DMS 273 (cell line): ENCODE data around the gene ZP1.
A peak's percentile ranks its signal among the peaks of the same experiment; 100 is the strongest.

Experiments used
- DNase-seq: peaks from one replicate; lab custom pipeline; 2025; ENCODE audit not compliant: unreplicated experiment; lab: John Stamatoyannopoulos, UW

ZP1 gene

DNA sequence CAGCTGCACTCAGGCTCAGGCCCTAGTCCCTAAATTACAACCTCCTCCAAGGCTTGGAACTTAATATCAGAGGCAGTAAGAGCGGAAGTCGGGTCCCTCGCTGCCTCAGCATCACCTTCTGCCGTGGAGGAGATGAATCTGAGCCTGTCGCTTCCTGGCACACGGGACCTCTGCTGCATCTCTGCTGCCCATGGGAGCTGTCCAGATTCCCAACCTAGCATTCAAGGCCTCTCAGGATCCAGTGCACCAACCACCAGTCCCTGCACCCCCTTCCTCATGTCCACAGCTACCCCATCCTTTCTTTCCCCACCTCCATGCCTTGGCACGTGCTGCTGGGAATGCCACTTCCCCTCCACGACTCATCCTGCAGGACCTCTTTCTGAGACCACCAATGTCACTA is 9.1 kb upstream of the ZP1 start:
- DNase-seq: no peak

DNA sequence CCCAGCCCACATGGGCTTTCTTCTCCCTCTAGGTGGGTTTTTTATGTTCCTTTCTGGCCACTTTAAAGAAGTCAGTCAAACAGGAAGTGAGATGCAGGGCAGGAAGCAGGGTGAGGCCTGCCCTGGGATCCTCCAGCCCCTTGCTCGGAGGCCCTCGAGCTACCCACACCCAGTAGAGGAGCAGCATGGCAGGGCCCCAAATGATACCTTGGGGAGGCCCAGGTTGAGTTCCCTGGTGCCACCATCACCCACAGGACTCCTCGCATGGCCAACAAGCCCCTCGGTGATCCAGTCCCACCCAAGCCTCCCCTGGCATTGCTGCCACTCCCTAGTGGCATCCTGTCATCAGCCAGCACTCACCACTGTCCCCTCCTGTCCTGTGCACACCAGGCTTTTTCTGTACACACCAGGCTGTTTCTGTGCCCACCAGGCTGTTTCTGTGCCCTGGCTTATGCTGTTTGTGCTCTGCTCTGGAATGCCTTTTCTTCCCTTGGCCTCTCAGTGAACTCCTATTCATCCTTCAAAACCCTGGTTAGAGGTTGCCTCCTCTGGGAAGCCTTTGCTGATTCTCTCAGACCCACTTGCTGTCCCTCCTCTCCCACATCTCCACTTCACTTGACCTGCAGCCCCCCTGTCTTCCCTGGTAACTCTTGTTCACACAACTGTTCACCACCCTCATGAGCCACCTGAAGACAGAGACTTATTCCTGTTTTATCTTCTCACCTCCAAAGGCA is 8.4 kb upstream of the ZP1 start:
- DNase-seq: no peak

DNA sequence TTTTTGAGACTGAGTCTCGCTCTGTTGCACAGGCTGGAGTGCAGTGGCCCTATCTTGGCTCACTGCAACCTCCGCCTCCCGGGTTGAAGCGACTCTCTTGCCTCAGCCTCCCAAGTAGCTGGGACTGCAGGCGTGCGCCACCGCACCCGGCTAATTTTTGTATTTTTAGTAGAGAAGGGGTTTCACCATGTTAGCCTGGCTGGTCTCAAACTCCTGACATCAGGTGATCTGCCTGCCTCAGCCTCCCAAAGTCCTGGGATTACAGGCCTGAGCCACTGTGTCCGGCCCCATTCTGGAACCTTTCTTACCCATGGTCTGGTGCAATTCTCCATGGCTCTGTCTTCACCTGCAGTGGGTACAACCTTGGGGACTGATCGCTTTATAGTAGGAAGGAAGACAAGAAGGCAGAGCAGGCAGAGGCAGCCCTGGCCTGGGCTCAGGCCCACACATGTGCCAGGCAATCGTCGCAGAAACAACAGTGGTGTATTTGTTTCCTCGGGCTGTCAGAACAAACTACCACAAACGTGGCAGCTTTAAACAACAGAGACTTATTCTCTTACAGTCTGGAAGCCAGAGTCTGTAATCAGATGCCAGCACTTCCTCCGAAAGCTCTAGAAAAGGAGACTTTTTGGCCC is 7.6 kb upstream of the ZP1 start:
- DNase-seq: no peak

DNA sequence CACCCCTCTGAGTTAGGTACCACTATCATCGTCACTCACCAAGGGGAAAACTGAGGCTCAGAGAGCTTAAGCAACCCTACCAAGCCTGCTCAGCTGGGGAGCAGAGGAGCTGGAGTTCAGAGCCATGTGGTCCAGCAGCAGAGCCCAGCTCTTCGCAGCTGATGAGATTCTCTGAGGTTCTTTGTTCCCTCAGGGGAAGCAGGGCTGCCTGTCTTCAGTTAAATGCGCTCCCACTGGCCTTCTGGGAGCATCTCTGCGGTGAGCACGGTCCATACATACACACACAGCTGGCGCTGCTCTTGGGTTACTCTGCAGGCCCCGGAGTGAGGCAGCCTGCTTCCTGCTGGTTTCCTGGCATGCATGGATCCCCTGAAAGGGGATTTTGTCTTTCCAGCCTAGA is 6.4 kb upstream of the ZP1 start:
- peak; percentile 40 for DNase-seq

DNA sequence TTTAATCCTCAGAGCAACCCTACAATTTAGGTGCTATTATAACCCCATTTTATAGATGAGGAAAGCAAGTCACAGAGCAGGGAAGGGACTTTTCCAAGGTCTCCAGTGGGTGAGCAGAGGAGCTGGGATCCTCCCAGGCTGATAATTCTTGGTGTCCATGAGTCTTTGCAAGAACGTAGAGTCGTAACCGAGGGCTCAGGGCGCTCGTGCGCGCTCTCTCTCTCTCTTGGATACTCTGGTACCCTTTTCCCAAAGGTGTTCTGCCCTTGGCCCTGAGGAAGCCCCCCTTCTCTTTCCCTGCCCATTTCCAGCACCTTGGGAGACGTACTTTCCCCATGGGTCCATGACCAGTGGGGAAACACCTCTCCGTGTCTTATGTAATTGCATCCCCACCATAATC is 5.2 kb upstream of the ZP1 start:
- no peak for DNase-seq

DNA sequence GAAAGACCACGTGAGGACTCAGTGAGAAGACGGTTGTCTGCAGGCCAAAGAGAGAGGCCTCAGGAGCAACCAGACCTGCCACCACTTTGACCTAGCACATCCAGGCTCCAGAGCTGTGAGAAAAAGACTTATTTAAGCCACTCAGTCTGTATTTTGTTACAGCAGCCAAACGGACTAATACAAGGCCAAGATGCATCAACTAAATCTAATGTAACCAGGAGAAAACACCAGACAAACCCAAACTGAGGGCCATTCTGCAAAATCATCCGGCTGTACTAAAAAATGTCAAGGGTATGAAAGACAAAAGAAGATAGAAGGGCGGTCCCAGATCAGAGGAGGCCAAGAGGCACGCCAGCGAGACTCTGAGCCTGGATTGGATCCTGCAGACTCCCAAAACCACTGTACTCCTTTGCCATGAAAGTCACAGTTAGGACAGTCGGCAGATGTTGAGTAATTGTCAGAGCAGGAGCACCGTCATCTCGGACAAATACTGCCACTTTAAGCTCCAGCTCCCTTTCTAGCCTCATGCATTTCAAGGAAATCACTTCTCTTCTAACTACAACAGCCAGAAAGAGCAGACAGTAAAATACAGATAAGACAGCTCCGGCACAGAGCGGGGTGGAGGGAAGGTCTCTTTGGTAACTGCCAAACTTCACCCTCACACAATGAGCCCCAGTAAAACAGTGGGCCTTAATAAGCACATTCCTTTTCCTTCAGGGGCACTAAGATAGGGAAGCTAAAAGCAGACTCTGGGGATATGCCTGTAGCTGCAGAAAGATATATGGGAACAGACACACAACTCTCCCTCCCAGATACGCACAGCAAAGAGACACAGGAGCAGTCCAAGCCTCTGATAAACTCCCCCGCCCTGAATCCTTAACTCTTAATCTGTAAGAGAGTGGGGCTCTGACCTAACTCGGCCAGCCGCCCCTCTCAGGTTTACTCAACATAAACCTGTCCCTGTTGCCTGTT is 3.5 kb upstream of the ZP1 start:
- DNase-seq: no peak

DNA sequence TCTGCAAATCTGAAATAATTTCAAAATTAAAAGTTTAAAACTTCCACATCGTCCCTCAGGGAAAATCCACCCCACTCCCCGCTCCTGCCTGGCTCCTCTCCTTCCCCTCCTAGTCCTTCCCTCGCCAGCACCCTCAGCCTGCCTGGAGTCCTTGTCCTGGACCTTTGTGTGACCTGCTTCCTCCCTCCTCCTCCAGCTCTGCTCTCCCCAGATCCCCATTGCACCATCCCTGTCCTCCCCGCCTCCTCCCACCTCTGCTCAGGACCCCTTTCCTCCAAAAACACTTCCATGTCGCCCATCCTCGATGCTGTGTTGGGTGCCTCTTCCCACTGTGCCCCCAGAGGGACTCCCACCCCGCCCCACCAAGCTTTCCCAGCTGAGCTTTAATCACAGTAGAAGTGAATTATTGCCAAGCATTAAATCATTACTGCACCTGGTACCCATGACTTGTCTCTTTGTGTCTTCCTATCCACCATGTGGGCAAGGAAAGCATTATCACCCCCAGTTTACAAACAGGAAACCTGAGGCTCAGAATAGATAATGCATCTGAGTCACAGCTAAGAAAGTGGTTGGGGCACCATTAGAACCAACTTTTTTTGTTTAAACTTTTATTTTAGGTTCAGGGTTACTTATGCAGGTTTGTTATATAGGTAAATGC is 2.4 kb upstream of the ZP1 start:
- no peak for DNase-seq

DNA sequence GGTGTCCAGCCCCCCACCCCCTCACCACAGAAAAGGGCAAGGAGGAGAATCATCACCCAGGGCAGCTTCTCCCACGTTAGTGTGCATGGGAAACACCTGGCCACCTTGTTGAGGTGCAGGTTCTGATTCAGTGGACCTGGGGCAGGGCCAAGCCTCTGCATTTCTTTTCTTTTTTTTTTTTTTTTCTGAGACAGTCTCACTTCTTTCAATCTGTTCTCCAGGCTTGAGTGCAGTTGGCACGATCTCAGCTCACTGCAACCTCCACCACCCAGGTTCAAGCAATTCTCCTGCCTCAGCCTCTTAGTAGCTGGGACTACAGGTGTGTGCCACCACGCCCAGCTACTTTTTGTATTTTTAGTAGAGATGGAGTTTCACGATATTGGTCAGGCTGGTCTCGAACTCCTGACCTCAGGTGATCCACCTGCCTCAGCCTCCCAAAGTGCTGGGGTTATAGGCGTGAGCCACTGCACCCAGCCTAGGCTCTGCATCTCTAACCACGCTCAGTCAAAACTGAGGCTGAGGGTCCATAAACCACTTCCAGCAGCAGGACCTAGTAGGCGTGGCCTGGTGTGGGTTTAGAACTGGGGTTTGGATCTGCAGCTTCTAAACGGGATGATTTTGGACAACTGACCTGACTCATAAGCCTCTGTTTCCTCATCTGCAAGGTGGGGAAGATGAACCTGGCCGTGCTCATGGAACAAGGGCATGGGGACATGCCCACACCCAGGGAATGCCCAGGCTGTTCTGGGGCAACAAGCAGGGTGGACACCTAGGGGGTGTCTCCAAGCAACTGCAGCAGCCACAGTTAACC is 734 bp downstream of the ZP1 start:
- DNase-seq: no peak

DNA sequence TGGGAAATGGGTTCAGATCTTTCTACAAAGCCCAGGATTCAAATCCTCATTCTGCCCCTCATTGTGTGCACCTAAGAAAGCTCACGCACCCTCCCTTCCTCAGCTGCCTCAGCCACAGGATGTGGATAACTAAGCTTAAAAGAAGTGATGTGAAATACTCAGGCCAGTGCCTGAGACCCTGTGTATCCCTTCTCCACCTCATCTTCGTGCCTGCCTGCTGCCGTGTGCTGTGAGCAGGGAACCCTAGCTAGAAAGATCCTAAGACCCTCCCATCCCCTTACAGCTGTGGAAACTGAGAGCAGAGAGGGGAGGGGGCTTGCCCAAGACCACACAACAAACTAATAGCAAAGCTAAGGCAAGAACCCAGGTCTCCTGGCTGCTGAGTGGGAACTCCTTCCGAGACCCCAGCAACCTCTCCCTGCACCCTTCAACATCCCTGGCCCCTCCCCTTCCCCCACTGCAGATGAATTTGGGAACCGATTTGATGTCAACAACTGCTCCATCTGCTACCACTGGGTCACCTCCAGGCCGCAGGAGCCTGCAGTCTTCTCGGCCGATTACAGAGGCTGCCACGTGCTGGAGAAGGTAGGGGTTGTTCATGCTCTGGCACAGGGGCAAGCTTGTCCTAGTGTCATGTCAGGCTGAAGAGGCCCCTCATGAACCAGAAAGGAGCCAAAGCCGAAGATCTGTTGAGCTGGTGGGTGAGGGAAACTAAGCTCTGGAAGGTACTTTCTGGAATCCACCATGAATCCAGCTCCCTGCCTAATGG is 1.5 kb downstream of the ZP1 start:
- peak; percentile 56 for DNase-seq

DNA sequence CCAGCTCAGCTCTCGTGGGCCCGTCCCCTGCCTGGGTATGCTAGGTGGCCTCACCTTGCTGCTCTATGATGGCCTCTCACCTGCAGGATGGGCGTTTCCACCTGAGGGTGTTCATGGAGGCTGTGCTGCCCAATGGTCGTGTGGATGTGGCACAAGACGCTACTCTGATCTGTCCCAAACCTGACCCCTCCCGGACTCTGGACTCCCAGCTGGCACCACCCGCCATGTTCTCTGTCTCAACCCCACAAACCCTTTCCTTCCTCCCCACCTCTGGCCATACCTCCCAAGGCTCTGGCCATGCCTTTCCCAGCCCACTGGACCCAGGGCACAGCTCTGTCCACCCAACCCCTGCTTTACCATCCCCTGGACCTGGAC is 2.1 kb downstream of the ZP1 start:
- DNase-seq: no peak

DNA sequence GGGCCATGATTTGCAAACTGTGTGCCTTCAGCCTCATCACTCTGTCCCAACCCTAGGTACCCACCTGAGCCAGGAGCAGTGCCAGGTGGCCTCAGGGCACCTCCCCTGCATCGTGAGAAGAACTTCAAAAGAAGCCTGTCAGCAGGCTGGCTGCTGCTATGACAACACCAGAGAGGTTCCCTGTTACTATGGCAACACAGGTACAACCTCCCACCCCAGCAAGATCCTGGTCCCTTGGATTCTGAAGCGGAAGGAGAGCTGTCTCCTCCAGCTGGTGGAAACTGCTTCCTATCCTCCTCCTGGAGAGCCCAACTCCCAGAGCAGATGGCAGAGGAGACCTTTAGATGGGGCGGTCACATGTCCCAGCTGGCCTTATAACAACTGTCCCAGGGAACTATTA is 2.9 kb downstream of the ZP1 start:
- DNase-seq: peak; percentile 85

DNA sequence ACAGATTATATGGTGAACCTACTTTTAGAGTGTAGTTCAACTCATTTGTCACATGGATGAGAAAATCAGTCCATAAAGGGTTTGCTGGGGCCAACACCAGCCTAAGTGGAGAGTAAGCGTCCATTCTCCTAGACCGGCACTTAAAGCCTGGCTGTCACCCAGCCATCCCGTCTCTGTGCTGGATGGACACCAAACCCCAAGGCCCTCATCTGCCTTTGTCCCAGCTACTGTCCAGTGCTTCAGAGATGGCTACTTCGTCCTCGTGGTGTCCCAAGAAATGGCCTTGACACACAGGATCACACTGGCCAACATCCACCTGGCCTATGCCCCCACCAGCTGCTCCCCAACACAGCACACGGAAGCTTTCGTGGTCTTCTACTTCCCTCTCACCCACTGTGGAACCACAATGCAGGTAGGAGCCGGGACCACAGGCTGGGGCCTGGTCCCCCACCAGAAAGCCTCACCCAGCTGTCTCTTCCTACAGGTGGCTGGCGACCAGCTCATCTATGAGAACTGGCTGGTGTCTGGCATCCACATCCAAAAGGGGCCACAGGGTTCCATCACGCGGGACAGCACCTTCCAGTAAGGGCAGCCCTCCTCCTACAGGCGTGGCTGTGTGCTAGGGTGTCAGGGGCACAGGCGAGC is 3.5 kb downstream of the ZP1 start:
- DNase-seq: no peak

DNA sequence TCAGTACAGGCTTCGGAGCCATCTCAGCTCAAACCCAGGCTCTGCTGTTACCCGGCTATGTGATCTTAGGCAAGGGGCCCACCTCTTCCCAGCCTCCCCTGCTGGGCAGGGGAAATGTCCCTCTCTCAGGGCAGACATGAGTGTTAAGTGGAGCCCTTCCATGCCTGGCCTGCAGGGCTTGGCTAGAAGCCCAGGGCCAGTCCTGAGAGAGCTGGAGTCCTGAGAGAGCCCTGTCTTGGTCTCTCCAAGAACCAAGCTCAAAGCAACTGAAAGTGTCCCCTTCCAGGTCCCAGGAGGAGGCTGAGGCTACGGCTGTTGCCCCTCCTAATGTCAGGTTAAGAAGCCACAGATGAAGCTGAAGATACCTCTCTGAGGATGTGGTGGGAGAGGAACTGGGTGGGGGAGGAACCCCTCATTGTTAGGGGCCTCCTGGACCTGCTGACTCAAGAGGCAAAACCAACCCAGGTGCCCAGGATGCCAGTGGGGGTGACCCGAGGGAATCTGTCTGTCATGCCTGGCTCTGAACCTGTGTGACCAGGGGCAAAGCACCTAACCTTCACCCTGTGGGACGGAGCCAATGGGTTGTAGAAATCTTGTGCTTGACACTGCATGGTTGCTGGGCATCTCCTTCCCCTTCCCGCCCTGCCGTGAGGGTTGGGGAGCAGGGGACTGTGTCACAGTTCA is 4.2 kb downstream of the ZP1 start:
- peak; percentile 43 for DNase-seq

DNA sequence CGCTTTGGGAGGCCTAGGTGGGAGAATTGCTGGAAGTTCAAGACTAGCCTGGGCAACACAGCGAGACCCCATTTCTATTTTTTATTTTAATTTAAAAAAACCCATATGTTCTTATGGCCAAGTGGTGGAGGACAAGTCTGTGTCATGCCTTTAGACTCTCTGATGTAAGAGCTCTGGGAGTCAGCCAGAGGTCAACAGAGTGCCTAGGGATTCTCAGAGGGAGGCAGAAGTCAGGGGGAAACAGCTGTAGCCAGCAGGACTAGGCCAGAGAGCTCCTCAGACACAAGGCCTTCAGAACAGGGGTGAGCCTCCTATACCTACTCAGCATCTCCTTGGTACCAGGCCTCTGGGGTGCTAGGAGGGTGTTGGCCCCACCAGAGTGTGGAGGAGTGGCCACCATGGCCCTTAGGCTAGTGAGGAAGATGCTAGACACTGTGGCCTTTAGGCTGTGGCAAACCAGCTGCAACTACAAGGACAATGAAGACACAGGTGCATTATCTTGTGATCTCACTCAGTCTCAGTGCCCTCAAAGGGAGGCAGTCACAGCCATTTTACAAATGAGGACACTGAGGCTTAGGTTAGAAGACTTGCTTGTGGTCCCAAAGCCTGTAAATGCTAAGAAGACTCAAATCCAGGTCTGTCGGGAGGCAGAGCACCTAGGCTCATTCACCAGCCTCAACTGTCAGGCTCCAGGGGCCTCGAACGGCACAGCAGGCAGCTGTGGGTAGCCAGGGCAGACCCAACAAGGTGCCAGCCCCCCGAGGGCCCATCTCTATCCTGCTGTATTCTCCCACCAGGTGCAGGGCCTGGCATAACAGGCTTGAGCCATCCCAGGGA is 5.0 kb downstream of the ZP1 start:
- DNase-seq: peak; percentile 44

DNA sequence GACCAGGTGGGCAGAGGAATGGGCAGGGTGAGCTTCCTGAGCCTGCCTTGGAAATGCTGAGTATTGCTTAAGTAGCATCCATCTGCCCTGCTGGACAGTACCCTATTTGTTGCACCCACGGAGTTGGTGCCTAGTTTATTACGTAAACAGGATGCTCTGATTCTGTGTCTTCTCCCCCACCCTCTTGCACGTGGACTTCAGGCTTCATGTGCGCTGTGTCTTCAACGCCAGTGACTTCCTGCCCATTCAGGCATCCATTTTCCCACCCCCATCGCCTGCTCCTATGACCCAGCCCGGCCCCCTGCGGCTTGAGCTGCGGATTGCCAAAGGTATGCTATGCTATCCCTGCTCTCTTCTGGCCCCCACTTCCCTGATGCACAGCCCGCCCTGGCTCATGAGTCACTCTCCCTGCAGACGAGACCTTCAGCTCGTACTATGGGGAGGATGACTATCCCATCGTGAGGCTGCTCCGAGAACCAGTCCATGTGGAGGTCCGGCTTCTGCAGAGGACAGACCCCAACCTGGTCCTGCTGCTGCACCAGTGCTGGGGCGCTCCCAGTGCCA is 5.7 kb downstream of the ZP1 start:
- no peak for DNase-seq

DNA sequence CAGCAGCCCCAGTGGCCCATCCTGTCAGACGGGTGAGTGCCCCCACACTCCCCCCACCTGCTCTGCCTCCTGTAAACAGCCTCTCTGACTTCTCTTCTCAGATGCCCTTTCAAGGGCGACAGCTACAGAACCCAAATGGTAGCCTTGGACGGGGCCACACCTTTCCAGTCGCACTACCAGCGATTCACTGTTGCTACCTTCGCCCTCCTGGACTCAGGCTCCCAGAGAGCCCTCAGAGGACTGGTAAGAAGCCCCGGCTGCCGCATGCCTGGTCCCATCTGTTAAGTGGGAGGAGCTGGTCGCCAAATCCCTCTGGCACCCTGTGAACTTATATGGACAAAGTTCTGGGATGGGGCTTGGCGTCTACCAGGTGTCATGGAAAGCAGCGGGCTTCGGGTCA is 6.2 kb downstream of the ZP1 start:
- DNase-seq: peak; percentile 66
